NCI-H526 (cell line): ENCODE results near the gene NCK2.
A peak's percentile ranks its signal among the peaks of the same experiment; 100 is the strongest.
"Not testable (repeated sequence)": the region's sequence is repeated elsewhere in the genome, so short reads cannot be mapped to it uniquely, and the experiment has no call there.

Source experiments
- DNase-seq, 2 experiments: peaks; one replicate each; lab custom pipeline; 2025; lab: John Stamatoyannopoulos, UW

NCK2 gene

DNA sequence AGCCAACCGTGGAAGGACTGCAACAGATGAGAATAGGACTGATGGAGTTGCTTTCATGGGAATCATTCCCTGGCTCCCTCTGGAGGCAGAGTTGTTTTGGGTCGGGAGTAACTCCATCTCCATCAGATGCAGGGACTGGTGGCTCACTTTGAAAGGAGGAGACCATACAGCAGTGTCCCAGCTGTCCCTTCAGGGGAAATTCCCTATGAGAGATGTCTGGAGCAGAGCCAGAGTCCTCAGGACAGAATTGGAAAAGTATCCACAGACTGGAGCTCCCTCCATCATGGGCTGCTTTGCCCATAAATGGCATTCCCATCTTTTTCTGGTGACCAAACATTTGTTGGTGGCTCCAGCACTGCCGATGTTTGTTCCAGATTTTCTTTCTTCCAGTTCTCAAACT lies 144.3 kb downstream of the NCK2 start:
- no peak for DNase-seq

DNA sequence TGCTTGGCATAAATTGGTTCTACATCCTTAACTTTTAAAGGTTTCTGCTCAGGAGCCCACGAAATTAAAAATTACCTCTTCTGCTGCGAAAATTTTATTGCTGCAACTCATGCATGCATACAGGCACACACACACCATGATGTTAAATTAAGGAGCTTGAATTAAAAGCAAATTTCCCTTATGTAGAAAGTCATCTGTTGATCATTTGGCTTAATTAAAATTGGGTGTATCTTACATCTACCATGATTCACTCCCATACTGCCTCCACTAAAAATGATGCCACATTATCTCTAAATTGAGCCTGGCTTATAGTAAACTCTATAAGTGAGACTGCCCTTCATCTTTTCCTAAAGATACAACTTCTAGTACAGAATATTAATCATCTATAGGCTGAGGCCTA lies 145.4 kb downstream of the NCK2 start:
- no peak for DNase-seq

DNA sequence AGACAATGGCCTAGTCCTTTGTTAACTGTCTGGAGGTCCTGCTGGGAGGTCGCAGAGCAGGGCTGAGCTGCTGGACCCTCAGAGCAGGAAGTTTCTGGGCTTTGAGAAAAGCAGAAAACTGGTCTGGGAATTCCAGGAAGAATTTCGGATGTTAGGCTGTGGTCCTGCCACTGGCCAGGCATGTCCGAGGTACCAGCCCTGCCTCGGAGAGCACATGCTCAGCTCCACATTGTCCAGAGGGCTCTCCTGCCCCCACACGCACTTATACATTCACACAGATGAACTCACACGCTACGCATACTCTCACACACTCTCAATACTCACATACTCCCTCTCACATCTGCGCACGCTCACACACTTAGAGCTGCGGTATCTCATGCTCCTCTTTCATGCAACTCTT lies 146.1 kb downstream of the NCK2 start:
- no peak for DNase-seq

DNA sequence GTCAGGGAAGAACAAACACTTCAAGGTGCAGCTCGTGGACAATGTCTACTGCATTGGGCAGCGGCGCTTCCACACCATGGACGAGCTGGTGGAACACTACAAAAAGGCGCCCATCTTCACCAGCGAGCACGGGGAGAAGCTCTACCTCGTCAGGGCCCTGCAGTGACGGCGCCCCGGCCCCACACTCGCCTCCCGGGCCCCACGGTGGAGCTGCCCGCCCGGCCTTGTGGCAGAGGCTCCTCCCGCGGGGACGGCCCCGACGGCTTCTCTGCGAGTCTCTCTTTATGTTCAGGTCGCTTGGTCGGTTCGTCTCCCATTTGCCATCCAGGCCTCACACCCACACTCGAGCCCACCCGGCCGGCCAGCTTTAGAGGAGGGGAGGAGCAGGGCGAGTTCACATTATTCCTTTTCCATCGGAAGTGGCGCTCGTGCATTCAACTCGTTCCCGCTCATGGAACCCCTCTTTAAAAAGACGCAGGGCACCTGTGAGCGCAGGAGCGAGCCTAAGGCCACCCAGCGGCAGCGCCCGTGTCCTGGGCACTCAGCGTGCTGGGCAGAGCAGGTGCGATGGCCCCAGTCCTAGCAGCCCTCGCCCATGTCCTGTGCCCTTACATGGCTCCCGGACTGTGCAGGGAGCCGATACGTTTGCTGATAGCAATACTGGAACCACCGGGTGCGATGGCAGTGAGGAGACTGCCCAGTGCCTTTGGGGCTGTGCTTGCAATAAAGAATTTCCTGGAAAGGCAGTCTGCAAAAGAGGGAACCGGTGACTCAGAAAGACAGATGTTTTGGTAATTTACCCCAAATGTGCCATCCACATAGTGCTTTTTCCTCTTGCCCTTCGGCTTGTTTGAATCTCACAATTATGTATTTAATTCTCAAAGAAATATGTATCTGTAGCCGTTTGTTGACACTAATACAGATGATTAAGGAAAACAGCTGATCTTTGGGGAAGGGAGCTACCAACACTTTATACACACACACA lies 148.6 kb downstream of the NCK2 start:
- DNase-seq: no peak

DNA sequence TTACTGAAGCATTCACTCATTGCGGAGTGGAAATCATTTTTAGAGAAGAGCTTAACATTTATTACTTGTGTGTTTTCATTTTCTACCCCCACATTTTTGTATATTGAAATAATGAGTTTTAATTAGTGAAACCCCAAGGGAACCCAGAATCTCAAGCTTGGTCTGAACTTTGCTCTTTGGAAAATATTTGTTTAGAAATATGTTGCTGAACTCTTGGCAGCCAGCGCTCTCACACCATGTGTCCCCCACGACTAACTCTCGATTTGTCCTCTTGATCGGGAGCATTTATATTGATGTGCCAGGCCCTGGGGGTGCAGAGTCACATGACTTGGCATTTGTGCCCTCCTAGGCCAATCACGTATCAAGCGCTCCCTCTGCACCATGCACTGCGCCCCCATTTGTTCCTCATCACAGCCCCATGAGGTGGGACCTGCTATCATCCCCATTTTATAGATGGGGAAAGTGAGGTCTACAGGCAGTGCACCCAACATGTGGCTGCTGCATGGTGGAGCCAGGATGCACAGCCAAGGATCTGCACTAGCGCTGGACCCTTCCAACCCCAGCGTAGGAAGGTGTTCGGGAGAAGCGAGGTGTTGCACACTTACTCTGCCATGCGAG lies 149.7 kb downstream of the NCK2 start:
- no peak for DNase-seq

DNA sequence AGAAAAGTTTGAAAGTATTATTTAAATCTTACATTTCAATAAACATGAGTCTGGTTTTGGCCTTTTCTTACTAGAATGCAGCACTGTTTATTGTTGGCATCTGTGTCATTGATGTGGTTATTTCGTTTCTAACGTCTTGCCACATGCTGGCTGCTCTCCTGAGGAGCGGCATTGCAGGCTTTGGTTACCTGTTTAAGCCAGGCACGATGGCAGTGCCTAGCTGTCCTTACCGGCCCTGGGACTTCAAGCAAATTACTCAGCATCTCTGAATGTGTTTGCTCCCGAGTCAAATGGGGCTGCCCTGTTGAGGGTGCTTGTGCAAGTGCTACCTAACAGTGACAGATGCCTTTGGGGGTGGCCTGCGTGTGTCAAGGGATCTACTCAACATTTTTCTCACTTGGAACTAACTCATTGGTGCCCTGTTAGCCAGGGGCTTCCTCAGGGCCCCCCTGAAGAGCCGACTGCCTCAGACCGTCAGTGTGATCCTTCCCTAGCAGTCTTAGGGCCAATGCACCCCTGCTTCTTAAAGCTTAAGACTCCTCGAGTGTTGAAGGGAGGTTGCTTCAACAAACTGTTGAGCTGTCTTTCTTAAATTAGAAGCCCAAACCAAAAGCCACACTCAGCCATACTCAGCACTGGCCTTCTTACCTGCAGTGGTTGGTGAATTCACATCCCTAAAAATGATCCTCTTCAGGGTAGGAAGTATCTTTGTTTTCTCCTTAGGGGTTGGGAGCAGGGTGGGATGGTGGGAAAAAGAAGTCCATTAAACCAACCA lies 151.5 kb downstream of the NCK2 start:
- no peak for DNase-seq

DNA sequence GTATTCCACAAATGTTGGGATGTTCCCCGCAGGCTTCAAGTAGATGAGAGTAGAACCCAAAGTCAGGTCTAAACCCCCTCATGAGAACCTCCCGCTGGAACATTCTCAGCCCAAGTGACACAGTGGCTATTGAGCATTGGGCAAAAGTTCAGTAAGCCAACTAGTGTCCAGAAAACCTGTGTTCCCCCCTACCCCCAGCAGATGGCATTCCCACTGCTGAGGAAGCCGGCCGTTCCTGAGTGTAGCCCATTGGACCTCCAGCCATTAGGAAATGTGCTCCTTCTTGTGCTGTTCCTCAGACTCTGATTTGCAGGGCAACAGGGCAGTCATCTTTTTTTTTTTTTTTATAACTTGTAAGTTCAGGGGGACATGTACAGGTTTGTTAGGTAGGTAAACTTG lies 152.1 kb downstream of the NCK2 start:
- no peak for DNase-seq

DNA sequence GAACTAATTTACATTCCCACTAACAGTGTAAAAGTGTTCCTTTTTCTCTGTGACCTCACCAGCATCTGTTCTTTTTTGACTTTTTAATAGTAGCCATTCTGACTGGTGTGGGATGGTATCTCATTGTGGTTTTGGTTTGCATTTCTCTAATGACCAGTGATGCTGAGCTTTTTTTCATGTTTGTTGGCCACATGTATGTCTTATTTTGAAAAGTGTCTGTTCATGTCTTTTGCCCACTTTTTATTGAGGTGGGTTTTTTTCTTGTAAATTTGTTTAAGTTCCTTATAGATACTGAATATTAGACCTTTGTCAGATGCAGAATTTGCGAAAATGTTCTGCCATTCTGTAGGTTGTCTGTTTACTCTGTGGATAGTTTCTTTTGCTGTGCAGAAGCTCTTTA lies 153.0 kb downstream of the NCK2 start:
- DNase-seq: not testable (repeated sequence)

DNA sequence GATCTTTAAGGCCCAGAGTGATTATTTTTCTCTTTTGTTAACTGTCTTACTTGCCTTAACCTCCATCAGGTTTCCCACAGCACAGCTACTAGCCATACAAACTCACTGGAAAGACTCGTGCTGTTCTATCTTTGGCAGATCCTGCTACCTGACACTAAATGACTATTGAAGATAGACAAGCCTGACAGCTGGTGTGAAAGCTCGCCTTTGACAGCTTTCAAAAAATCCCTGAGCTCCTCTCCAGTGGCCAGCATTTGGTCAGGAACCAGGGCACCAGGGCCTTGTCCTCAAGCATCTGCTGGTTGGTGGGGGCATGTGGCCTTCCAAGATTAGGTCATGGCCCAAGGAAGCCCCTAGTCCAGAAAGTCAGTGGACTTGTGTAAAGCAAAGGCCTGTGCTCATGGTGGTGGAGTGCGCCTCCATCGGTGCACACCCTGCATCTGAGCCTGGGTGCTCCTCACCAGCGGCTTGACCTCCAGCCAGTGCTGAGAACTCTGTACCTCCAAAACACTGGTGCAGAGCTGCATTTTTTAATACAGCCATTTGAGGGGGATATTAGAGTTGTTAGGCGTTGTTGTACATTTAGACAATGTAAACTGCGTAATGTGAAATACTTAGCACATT lies 158.5 kb downstream of the NCK2 start:
- DNase-seq: no peak

DNA sequence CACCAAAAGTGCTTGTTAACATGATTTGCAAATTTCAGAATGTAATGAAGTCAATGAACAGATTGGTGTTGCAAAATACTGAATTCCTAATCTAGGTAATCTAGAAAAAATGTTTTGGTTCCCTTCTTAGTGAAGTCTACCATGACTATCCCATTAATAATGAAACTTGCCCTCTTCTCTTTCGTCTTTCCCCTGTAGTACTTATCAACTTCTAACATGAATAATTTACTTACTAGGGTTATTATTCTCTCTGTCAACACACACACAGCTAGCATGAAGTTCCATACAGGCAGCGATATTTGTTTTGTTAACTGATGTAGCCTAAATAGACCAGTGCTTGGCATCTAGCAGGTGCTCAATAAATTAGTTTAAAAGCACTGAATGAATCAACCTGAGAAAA lies 160.2 kb downstream of the NCK2 start:
- DNase-seq: no peak

DNA sequence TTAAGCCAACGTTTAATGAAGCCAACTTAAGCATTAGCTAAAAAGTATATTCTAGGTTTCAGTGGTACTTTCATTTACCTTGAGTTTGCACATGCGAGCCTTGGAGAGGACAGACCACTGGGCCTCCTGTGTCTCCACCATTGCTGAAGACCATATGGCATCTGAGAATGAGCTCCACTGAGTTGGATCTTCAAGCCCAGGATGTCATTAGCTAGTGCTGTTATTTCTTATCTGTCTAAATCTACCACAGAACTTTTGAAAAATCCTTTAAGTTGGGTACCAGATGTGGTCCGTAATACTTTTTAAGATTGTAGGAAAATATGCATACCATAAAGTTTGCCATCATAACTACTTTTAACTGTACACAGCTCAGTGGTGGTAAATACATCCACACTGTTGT lies 161.8 kb downstream of the NCK2 start:
- no peak for DNase-seq

DNA sequence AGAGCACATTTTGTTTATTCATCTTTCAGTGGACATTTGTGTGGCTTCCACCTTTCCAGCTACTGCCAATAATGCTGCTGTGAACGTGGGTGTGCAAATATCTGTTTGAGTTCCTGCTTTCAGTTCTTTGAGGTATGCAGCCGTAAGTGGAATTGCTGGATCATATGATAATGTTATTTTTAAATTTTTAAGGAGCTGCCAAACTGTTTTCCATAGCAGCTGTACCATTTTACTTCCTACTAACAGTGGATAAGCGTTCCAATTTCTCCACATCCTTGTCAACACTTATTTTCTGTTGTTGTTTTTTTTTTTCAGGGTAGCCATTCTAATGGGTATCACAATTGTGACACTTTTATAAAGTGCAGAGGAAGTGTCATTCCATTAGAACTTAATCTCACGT lies 162.5 kb downstream of the NCK2 start:
- DNase-seq: no peak

DNA sequence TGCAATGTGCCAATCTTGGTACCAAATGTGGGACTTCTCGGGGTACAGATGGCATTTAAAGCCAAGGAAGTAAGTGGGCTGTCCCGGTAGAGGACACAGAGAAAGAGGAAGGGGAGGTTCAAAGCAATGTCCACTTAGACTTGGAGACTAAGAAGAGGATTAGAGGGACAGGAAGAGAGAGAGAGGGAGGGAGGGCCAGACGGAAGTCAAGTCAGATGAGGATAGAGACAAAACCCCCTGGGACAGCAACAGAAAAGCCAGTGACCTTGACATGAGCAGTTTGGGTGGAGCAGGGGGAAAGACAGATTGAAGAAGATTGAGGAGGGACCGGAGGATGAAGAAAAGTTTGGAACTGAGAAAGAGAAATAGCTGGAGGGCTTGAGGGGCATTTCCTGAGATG lies 164.5 kb downstream of the NCK2 start:
- DNase-seq: no peak

DNA sequence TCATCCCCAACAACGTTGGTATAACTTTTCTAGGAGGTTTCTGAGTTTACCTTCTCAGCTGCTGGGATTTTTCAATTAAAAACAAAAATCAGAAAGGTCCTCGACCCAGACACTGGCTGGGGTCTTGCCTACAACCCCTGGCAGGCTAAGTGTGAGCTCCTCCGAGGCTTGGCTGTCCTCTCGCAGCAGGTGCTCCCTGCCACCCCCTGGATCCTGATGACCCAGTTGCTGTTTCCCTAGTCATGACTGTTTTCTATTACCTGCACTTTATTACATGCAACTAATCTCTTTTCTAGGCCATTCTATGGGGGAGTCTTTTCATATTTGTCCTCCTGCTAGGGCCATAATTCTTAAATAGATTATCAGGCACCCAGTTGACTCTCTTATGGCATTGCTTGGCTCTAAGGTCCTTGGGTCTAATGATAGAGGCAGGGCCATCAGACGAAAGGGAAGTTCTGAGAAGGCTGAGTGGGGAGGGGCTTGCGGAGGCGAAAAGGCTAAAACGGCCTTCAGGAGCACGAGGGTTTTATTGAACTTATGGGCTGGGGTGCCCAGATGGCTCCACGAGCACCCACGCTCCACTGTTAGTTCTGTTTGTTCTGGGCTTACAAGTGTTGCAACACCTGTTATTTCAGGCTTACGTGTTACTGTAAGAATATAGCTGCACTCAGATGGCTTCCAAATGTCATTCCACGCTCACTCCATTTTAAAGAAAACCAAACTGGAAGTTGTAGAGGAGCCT lies 166.0 kb downstream of the NCK2 start:
- no peak for DNase-seq

DNA sequence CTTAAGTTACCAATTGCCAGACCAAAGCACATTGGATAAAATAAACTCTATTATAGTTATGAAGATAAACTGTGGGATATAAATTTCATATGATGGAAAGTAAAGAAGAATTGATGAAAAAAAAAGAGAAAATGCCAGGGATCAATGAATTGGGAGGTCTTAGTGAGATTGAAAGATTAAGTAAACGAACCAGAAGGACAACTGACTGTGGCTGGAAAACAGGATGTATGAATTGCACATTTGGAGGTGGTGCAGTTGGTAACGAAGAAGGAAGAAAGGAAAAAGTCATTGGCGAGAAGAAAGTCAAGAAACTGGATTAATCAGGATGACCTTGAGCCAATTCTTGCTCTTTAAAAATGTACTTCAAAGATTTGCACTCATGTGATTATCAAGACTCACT lies 166.7 kb downstream of the NCK2 start:
- no peak for DNase-seq

DNA sequence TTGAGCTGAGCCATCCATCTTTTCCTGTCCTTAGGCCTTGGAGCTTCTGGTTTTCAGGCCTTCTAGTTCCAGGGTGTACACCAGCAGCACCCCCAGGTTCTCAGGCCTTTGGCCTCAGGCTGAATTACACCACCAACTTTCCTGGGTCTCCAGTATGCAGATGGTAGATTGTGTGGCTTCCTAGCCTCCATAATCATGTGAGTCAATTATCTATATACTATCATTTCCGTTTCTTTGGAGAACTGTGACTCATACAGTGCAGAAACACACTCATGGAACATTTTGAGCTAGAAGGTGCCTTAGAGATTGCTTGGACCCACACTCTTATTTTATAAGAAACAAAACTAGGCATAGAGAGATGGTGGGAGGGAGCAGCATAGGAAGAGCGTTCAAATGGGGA lies 167.4 kb downstream of the NCK2 start:
- no peak for DNase-seq

DNA sequence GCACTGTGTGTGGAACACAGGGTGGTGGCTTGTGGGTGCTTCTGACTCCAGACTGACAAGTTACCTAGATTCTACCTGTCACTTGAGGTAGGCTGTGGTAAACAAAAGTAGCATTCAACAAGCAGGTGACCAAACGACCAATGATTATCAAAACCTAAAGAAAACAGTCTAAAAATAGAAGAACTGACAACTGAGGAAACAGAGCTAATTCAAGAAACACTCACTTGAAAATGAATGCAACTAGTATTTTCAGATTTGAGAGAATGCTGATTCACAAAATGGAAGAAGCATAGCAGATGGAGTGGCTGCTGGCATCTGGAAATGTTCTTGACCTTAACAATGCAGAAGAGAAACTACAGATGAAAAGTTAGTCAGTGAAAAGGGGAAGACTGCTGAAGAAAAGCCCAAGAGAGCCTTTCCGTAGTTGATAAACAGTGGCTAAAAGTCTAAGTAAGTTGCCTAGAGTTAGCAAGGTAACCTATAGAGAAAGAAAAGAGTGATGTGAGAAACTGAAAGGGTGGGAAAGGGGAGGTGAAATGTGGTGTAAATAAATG lies 170.4 kb downstream of the NCK2 start:
- no peak for DNase-seq

DNA sequence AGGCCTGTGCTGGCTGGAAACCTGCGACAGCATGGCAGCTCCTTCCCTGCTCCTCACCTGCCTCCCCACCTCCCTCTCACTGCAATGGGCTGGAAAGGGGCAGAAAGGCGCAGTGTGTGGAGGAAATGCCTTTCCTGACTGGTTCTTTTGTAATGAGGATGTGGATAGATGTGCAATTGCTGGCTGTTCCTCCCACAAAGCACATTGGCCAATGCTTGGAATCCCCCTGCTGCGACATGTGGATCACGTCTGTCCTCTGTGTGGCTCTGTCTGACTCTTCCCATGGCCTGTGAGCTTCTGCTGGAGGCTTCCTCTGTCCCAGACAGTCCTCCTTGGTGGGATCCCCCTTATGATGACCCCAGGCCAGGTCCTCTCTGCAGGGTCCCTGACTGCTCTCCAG lies 172.5 kb downstream of the NCK2 start:
- DNase-seq: no peak

DNA sequence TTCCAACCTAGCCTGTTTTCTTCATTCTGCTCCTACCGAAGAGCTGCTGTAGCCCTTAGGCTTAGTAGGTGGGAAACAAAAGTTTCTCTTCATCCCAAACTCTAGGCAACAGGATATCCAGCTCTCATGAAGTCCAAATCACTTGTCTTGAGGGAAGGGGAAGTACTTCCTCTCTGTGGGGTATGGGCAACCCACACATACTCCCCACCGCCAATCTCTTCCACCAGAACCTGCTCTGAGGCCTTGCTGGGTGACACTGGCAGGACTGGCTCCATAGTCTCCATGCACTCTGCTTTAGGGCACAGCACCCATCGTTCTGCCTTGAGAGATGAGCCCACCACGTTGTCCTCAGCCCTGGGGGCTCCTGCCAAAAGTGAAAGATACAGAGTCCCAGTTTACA lies 173.0 kb downstream of the NCK2 start:
- DNase-seq: no peak

DNA sequence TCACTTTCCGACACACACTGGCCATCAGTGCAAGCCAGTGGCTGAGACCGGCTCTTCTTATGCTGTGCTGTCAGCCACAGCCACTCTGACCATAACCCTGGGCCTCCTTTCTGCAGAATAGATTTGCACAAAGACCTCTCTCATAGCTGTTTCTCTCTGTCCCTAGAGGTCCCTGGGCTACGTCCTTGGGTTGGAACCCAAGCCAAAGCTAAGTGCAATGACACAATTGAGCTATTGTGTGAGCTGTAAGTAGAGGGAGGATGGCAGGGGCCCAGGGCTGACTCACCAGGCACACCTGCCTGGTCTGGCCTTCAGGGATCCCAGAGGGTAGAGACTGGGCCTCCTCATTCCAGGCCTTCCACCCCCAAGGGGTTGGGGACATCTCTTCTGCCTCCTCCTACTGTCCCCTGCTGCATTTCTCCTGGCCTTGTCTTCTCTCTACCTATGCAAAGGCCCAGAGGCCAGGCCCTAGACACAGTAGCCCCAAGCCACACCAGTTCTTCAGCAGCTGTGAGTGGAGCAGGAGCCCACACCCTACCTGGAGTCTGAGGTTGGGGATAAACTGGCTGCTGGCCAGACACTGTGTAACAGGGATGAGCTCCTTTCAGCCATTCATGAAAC lies 174.6 kb downstream of the NCK2 start:
- DNase-seq: peak; percentile 41 to 77

DNA sequence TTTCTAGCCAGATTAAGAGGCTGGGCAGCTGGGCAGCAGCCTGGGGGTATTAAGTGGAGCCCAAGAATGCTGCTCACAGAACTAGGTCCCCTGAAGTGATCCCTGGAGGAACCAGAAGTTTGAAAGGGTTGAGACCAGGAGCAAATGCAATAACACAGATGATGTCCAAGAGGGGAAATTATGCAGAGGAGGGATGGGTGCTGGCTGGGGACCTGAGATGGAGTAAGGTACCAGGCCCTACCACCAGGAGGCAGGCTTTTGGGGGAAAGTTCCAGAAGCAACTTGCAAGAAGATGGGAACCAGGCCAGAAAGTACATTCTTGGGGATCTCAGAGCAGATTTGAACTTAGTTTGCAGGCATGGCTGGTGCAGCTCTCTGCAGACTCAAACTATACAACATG lies 175.1 kb downstream of the NCK2 start:
- peak in 1 of 2 experiments; percentile 31 for DNase-seq
